KOPT-K1 (cell line): ENCODE results near the gene CAMKK1.

ENCODE experiments used
- H3K27ac ChIP-seq: fragments of 200-600 bp; sonication (generic); 2 replicates; pipeline ENCODE4 v1.5.1; 2016; ENCODE audit warnings: antibody characterized with exemption, mild to moderate bottlenecking, low read depth, low read length; ENCODE audit not compliant: poor library complexity, severe bottlenecking
- H3K36me3 ChIP-seq: fragments of 200-600 bp; sonication (generic); 2 replicates; pipeline ENCODE4 v1.5.1; 2017; ENCODE audit warnings: antibody characterized with exemption, mild to moderate bottlenecking, low read length, moderate library complexity; ENCODE audit not compliant: insufficient read depth
- H3K9me3 ChIP-seq: fragments of 200-600 bp; sonication (generic); 2 replicates; pipeline ENCODE4 v1.5.1; 2017; ENCODE audit warnings: antibody characterized with exemption, low read length, mild to moderate bottlenecking; ENCODE audit not compliant: insufficient read depth, poor library complexity, severe bottlenecking

The CAMKK1 gene

DNA sequence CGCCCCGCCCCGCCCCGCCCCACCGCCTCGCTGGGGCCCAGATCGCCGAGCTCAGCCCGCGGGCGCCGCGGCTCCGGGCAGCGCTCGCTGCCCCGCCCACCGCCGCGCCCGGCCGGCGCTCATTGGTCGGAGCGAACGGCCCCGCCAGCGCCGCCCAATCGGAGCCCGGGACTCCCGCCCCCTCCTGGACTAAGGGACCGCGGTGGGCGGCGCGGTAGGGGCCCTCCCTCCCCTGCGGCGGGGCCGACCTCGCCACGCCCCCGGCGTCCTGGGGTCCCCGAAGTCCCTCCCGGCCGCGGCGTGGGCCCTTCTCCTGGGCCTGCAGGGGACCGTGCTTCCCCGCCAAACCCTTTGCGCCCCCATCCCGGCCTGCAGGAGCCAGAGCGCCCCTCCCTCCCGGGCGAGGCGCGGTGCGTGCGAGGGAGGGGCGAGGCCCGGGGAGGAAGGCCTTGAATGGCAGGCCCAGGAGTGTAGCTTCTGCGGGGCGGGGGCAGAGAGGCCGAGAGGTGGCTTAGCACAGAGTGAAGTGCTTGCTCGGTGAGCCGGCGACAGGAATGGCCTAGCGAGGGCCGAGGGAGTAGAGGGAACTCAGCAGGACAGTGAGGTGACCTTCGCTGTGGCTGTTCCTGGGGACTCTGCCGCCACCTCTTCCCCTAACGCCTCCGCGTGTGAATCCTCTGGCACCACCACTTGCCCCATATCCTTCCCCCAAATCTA is at the start of gene CAMKK1:
CAMKK1 (minus strand) TSS at position 51 of the 717 bp plus-strand sequence. CDS start 7,366 bp downstream, outside the sequence.
- Histone ChIP-seq H3K27ac (peak within 1 kb of the TSS; percentile 54), H3K9me3 (no peaks in the 10 kb centered on the region), H3K36me3 (no peaks in the 10 kb centered on the region)

DNA sequence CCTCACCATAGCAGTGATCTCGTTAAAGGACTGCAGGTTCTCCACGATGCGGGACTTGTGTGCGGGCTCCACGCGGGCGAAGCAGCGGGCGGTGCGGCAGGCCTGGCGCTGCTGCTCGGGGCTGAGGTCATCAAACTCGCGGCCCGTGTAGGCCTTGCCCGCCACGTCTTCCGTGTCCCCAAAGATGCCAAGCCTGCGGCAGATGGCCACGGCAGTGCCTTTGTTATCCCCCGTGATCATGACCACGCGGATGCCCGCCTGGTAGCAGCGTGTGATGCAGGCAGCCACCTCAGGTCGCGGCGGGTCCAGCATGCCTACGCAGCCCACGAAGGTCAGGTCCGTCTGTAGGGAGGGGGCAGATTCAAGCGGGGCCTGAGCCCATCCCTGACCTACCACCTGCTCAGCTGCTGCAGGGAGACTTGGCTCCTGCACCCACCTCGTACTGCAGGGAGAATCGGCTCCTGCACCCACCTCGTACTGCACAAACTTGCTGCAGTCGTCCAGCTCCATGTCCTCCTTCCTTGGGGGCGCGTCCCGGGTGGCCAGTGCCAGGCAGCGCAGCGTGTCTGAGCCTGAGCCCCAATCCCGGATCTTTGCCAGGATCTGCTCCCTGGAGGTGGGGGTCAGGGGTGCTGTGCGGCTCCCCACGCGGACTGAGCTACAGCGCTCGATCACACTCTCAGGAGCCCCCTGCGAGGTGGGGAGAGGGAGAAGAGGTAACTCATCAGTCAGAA is 48.3 kb upstream of the CAMKK1 start:
- Histone ChIP-seq H3K27ac (no peak overlapping the region), H3K36me3 (peaks cover 100% of the 10 kb centered on the region), H3K9me3 (peaks cover 6% of the 10 kb centered on the region)

DNA sequence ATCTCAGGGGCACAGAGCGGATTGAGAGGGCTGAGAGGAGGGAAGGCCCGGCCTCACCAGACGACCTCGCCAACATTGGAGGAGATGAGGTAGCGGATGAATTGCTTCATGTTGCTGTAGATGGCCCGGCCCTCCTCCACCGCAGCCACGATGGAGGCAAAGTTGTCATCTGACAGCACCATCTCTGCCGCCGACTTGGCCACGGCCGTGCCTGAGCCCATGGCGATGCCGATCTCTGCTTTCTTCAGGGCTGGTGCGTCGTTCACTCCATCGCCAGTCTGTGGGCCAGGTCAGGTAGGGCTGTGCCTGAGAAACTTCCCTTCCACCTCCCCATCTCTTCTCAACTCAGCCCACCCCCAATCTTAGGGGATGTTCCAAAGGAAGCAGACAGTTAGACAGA is 44.5 kb upstream of the CAMKK1 start:
- Histone ChIP-seq H3K27ac (no peak overlapping the region), H3K36me3 (peaks cover 99% of the 10 kb centered on the region)

DNA sequence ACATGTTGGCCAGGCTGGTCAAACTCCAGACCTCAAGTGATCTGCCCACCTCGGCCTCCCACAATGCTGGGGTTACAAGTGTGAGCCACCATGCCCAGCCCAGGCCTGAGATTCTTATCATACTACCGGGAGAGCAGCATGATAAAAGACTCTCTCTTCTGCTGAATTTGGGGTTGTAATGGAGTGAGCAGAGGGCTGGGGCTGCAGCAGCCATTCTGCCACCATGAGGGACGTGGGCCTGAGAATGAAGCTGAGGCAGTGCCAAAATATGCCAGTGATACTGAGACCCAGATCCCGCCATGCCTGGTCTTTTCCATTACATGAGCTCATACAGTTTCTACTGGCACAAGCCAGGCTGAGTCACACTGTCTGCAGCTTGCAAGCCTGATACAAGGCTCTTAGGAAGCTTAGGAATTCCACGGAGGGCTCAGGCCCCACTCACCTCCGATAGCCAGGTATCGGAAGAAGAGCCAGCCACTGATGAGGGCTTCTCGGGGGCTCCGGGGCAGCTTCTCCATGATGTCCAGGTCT is 43.0 kb upstream of the CAMKK1 start:
- Histone ChIP-seq H3K27ac (no peak overlapping the region), H3K9me3 (no peaks in the 10 kb centered on the region), H3K36me3 (peaks cover 99% of the 10 kb centered on the region)

More for the DNA sequence above, 44.5 kb upstream of the CAMKK1 start:
- no peaks in the 10 kb centered on the region for H3K9me3 ChIP-seq

DNA sequence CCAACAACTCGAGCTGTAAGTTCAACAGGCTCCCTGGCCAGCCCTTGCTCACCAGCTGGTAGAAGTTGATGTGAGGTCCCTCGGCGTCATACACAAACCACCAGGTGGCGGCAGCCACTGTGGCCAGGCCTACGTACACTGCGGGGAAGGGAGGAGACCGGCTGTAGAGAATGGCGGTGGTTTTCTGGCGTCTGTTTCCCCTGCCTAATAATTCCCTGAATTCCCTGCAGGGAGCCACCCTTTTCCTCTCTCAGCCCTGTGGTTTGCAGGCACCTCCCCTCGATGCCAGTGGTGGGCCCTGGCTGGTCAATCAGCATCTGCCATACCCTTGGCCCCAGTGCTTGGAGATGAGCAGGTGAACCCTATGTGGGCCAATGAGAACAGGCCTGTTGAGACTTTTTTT is 42.3 kb upstream of the CAMKK1 start:
- no peaks in the 10 kb centered on the region for H3K9me3 ChIP-seq
- peaks cover 99% of the 10 kb centered on the region for H3K36me3 ChIP-seq
- no peak overlapping the region for H3K27ac ChIP-seq

DNA sequence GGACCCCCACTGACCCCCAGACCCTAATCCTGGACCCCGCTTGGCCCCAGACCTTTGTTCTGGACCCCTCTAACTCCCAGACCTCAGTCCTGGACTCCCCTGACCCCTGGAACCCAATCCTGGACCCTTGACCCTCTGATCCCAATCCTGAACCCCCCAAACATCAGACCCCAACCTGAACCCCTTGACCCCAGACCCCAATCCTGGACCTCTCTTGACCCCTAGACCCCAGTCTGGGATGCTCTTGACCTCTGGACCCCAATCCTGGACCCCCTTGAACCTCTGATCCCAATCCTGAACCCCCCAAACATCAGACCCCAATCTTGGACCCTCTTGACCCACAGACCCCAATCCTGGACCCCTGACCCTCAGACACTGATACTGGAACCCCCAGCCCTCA is 36.9 kb upstream of the CAMKK1 start:
- Histone ChIP-seq H3K36me3 (peaks cover 98% of the 10 kb centered on the region), H3K9me3 (no peaks in the 10 kb centered on the region), H3K27ac (no peak overlapping the region)

DNA sequence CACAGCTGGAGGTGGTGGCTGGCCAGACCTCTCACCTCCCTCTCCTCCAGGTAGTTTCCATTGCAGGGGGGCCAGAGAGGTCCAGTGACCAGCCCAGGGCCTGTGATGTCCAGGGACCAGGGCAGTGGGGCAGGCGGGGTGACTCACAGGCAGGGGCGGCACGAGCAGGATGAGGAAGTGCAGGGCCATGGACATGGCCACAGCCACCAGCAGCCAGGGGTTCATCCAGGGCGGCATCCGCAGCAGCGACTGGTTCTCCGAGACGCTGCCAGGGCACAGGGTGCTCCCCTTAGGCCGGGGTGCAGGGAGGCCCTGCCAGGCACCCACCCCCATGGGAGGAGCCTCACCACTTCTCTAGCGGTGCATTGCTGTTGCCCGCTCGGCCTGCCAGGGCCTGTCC is 36.3 kb upstream of the CAMKK1 start:
- no peaks in the 10 kb centered on the region for H3K9me3 ChIP-seq
- H3K36me3 ChIP-seq, result peaks cover 98% of the 10 kb centered on the region
- H3K27ac ChIP-seq, result no peak overlapping the region

DNA sequence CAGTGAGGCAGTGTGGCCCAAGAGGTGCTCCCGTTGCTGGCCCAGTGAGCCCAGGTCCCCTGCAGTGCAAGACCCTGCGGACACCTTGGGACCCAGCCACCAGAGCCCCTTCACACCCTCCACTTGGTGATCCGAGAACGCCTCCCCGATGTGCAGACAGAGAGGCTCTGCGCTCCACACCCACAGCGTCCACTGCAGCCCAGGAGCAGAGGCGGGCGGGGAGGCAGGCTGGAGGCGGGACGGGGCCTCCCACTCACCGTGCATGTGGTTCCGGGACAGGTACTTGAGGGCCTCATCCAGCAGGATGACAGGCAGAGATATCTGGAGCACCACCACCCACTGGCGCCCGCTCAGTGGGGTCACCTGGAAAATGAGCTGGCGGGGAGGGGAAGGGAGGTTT is 35.6 kb upstream of the CAMKK1 start:
- Histone ChIP-seq H3K9me3 (no peaks in the 10 kb centered on the region), H3K36me3 (peaks cover 98% of the 10 kb centered on the region), H3K27ac (no peak overlapping the region)

DNA sequence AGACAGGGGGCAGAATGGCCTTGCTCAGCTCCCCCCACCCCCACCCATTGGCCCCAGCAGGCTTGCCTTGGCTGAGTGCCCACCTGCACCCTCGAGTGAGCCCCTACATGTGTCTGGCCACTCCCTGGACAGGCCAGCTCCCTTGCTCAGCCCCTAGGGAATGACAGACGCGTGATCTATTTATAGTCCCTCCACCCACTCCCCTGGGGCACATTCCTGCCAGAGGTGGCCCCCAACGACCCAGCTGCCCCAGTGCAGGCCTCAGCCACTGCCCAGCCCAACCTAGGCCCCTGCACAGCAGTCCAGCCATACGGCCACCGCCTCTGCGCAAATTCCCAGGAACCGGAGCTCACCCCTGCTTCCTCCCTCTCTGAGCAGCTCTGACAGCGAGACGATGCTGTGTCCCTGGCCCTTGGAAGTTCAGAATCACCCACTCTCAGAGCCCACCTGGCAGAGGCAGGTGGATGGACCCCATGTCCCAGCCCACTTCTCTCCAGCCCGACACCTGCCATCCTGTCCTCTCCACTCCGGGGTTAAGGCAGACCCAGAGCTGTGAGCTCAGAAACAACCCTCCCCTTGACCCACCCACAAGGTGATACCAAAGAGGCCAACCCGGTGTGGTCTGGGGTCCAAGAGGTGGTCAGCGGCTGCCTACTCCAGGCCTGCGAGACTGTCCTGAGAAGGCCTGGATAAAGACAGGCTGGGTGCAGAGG is 34.9 kb upstream of the CAMKK1 start:
- Histone ChIP-seq H3K27ac (no peak overlapping the region), H3K36me3 (peaks cover 96% of the 10 kb centered on the region), H3K9me3 (no peaks in the 10 kb centered on the region)

DNA sequence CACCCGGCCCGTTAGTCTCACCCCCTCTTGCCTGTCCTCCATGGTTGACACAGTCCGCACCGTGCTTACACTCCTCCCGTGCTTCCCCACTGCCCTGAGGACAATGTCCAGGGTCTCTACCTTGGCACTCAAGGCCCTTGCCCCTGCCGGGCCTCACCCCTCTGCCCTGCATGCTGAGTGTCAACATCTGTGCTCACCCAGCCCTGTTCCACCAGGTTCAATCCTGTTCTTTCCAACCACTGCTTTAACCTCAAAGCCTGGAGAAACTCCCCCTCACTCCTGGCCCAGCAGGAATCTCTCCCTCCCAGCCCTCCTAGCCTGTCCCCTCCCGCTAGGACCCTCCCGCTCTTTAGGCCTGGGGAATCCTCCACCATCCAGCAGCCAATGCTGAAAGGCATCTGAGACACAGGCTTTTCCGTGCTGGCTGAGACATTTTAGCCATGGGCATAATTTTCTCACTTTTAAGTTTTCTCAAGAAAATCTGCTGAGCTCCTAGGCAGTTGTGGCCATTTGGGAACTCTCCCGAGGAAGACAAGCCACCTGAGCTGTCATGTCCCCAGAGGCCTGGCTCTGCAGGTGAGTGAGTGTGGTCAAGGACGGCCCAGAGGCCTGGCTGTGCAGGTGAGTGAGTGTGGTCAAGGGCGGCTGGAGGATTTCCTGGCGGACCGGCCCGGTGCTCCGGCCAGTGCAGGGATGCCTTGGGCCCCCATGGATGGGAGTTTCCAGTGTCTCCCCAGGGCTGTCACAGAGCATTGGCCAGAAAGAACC is 34.2 kb upstream of the CAMKK1 start:
- Histone ChIP-seq H3K9me3 (no peaks in the 10 kb centered on the region), H3K36me3 (peaks cover 91% of the 10 kb centered on the region), H3K27ac (no peak overlapping the region)

DNA sequence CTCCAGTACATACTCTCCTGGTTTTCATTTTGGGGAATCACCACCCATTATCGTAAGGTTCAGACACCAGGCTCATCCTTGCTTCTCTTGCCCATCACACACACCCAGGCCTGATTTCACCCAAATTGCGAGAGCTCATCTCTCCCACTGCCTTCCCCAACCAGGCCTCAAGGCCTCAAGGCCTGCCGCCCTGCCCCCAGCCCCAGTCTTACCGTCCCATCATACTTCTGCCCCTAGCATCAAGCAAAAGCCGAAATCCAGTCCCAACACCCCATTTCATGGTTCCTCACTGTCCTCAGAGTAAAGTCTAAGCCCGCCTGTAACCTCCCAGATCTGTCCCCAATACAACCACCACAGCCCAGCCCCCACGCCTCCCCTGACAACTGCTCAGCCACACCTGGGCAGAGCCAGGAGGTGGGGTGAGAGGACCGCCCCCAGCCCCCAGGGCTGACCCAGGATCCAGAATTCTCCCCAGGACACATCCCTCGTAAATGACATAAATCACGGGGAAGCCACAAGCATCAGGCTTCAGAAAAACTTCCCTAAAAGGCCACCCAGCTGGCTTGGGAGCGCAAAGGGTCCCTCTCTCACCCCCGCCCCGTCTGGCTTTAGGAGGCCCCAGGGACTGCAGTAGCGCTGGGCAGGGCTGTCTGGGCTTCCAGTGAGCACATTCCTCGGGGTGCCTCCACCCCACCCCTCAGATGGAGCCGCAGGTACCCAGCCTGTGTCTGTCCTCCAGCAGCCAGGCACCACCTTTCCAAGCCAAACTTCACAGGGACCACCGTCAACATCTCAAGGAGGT is 33.0 kb upstream of the CAMKK1 start:
- H3K36me3 ChIP-seq, result peaks cover 79% of the 10 kb centered on the region
- H3K9me3 ChIP-seq, result no peaks in the 10 kb centered on the region
- H3K27ac ChIP-seq, result no peak overlapping the region

DNA sequence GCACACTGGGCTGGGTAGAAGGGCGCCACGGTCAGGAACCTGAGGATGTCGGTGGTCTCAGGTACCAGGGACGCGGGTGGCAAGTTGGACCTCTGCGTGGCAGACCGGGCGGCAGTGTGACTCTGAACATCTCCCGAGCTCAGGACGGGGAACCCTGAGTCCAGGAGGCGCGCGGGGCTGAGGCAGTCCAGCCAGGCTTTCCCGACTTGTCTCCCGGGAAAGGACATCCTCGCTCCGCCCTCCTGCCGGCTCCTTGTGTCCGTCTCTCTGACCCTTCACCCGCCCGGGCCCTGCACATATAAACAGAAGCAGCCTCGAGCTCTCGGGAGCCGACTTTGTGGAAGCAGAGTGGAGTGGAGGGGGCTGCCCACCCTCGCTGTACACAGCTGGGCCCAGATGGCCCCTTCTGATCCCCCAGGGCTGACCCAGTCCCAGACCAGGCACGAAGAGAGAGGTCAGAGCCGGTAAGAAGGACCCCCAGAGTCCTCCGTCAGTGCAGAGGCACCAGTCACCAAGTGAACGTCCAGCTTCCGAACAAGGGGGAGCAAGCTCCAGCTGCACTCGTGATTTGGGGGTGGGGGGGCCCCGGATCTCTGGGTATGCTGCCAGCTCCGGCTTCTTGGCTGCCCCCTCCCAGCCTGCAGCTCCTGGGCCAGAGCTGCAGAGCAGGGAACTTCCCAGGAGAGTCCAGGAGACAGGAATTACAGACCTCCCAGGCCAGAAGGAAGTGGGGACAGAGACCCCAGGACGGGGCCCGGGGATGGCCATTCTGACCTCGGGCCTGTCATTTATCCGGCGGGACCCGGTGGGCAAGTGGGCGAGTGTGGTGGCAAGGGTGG is 31.9 kb upstream of the CAMKK1 start:
- no peak overlapping the region for H3K27ac ChIP-seq
- peaks cover 68% of the 10 kb centered on the region for H3K36me3 ChIP-seq
- H3K9me3 ChIP-seq, result no peaks in the 10 kb centered on the region

DNA sequence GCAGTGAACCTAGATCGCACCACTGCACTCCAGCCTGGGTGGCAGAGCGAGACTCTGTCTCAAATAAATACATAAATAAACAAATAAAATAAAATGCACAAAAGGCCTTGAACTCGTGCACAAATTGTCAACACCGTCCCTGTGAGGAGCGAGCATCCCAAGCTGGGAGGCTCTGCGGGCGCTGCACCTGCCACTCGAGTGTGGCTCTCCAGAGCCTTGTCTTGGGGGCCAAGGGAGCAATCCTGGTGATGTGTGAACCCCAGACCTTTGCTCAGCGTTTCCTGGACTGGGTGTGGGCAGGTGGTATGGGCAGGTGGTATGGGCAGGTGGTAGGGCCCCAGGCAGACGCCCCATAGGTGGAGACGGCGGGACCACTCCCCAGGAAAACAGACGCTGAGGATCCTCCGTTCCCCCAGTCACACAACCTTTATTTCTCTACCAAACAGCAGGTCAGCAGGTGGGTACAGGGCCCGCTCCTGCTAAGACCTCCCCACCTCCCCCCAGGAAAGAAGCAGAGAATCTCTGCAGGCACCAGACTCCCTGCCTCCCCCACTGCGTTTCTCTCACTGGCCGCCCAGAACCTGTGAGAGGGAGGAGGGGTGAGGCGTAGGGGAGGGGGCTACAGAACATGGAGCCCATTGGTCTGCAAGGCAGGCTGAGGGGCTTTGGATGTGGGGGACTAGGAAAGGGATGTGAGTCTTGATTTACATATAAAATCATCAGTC is 30.8 kb upstream of the CAMKK1 start:
- Histone ChIP-seq H3K36me3 (peaks cover 56% of the 10 kb centered on the region), H3K27ac (no peak overlapping the region), H3K9me3 (no peaks in the 10 kb centered on the region)
